NCI-H524 (cell line): ENCODE results near the gene LCA5L.
"Not testable (repeated sequence)": the region's sequence is repeated elsewhere in the genome, so short reads cannot be mapped to it uniquely, and the experiment has no call there.

Experiments used
- DNase-seq, 2 experiments: peaks; one replicate each; lab custom pipeline; 2025; lab: John Stamatoyannopoulos, UW

Gene LCA5L

GRCh38 chr21:39387461-39388037 is 58.0 kb downstream of the LCA5L start:
- peak; percentile 90 to 96 for DNase-seq

GRCh38 chr21:39386899-39387298 is 58.7 kb downstream of the LCA5L start:
- DNase-seq: no peak

- DNase-seq: peak; percentile 10 to 44
Observed at GRCh38 chr21:39386194-39386593, 59.4 kb downstream of the LCA5L start.

GRCh38 chr21:39385299-39386145 is 60.1 kb downstream of the LCA5L start:
- DNase-seq: peak; percentile 36 to 83

- no peak for DNase-seq
Observed at GRCh38 chr21:39384674-39385298, 60.8 kb downstream of the LCA5L start.

GRCh38 chr21:39382096-39382495 is 63.5 kb downstream of the LCA5L start:
- DNase-seq: not testable (repeated sequence)

- peak in 1 of 2 experiments; percentile 32 for DNase-seq
Observed at GRCh38 chr21:39381009-39381408, 64.6 kb downstream of the LCA5L start.

- peak; percentile 85 to 95 for DNase-seq
Observed at GRCh38 chr21:39379986-39380891, 65.3 kb downstream of the LCA5L start.

- DNase-seq: no peak
Observed at GRCh38 chr21:39377444-39378050, 68.0 kb downstream of the LCA5L start.

GRCh38 chr21:39375446-39375845 is 70.1 kb downstream of the LCA5L start:
- no peak for DNase-seq

- no peak for DNase-seq
Observed at GRCh38 chr21:39374046-39374445, 71.5 kb downstream of the LCA5L start.

- DNase-seq: peak in 1 of 2 experiments; percentile 48
Observed at GRCh38 chr21:39373634-39374033, 71.9 kb downstream of the LCA5L start.

- DNase-seq: not testable (repeated sequence)
Observed at GRCh38 chr21:39369896-39370288, 75.7 kb downstream of the LCA5L start.

- no peak for DNase-seq
Observed at GRCh38 chr21:39367783-39368182, 77.8 kb downstream of the LCA5L start.

- no peak for DNase-seq
Observed at GRCh38 chr21:39366563-39366962, 79.0 kb downstream of the LCA5L start.

- DNase-seq: no peak
Observed at GRCh38 chr21:39364949-39365348, 80.6 kb downstream of the LCA5L start.

GRCh38 chr21:39363607-39364555 is 81.7 kb downstream of the LCA5L start:
- DNase-seq: no peak

- no peak for DNase-seq
Observed at GRCh38 chr21:39362733-39363132, 82.8 kb downstream of the LCA5L start.

- no peak for DNase-seq
Observed at GRCh38 chr21:39359382-39359781, 86.2 kb downstream of the LCA5L start.
